Fibroblast of lung (primary cell): ENCODE data around the gene EGFL6. TPM values are rescaled to one million over a fixed set of nuclear protein-coding genes. Genes with fewer than 3 reads are reported as not detected.

Experiments used
- DNase-seq, 2 donors: peaks; one replicate each; pipeline versions ENCODE4 v3.0.0 to v3.0.0-alpha.2; 2010; ENCODE audit warnings: low read depth in 2 of 2
- H2AFZ ChIP-seq: 2 replicates; pipeline ENCODE4 v1.5.1; 2012; ENCODE audit warnings: low read length, control low read depth, inconsistent platforms
- H3K27ac ChIP-seq: 2 replicates; pipeline ENCODE4 v1.5.1; 2011; ENCODE audit warnings: low read length, control low read depth; ENCODE audit not compliant: insufficient read depth
- H3K27me3 ChIP-seq: 2 replicates; pipeline ENCODE4 v1.5.1; 2011; ENCODE audit warnings: mild to moderate bottlenecking, low read length; ENCODE audit not compliant: control insufficient read depth, insufficient read depth
- H3K36me3 ChIP-seq: 2 replicates; pipeline ENCODE4 v1.5.1; 2011; ENCODE audit warnings: low read length; ENCODE audit not compliant: control insufficient read depth, insufficient read depth
- H3K4me1 ChIP-seq: 2 replicates; pipeline ENCODE4 v1.5.1; 2011; ENCODE audit warnings: low read length; ENCODE audit not compliant: control insufficient read depth, insufficient read depth; ENCODE audit errors: extremely low read depth
- H3K4me2 ChIP-seq: 2 replicates; pipeline ENCODE4 v1.5.1; 2011; ENCODE audit warnings: low read length, control low read depth; ENCODE audit not compliant: insufficient read depth; ENCODE audit errors: extremely low read depth
- H3K4me3 ChIP-seq, 4 experiments: fragments of 200-600 bp in 1 of 4; sonication (generic) in 1 of 4; replicated peaks in 1 of 4; 2 replicates each; pipeline ENCODE4 v1.5.1; 2011 to 2016; ENCODE audit warnings: low read length in 4 of 4, low read depth in 3 of 4, mild to moderate bottlenecking in 3 of 4, control low read depth in 2 of 4, inconsistent platforms in 1 of 4, mixed read lengths in 1 of 4; ENCODE audit not compliant: insufficient read depth in 1 of 4; ENCODE audit errors: control extremely low read depth in 1 of 4
- H3K79me2 ChIP-seq: 2 replicates; pipeline ENCODE4 v1.5.1; 2012; ENCODE audit warnings: mild to moderate bottlenecking, low read length, inconsistent platforms; ENCODE audit not compliant: control insufficient read depth, insufficient read depth
- H3K9ac ChIP-seq: 2 replicates; pipeline ENCODE4 v1.5.1; 2011; ENCODE audit warnings: mild to moderate bottlenecking, low read length, control low read depth; ENCODE audit not compliant: insufficient read depth
- H3K9me3 ChIP-seq: 2 replicates; pipeline ENCODE4 v1.5.1; 2012; ENCODE audit warnings: low read depth, low read length; ENCODE audit not compliant: control insufficient read depth, insufficient read depth
- H4K20me1 ChIP-seq: 2 replicates; pipeline ENCODE4 v1.5.1; 2011; ENCODE audit warnings: low read length; ENCODE audit not compliant: control insufficient read depth, insufficient read depth; ENCODE audit errors: extremely low read depth
- EZH2 ChIP-seq: IDR thresholded peaks from 2 replicates; pipeline ENCODE4 v1.5.1; 2012; ENCODE audit warnings: low read length, control low read depth, mild to moderate bottlenecking; ENCODE audit errors: missing control alignments
- polyA plus RNA-seq, 2 donors: library from polyadenylated mRNA; depleted of rRNA in 1 of 2; stranded (reverse) in 1 of 2; unstranded in 1 of 2; fragments of >200 nt; gene quantifications; 2 replicates each; pipeline ENCODE4 v1.2.1, GENCODE V29; 2011 to 2012; ENCODE audit warnings: missing spikeins in 1 of 2
- total RNA-seq: library from RNA; depleted of rRNA; stranded (reverse); fragments of >200 nt; gene quantifications from 2 replicates; pipeline ENCODE4 v1.2.1, GENCODE V29; 2014
- TF ChIP-seq, protein P1 (sequence below), 2 donors: IDR thresholded peaks in 1 of 2; conservative IDR thresholded peaks in 1 of 2; 1 replicate in 1 of 2; 2 replicates in 1 of 2; pipeline ENCODE4 v1.5.1; 2011 to 2012; ENCODE audit warnings: low read length in 2 of 2, control low read depth in 1 of 2, inconsistent platforms in 1 of 2, low read depth in 1 of 2, mild to moderate bottlenecking in 1 of 2

The EGFL6 gene
- total and polyA plus RNA-seq, 2 donors (not counting 1 experiment from before 2014, with no cell fraction given): 0.17 to 0.32 TPM

DNA sequence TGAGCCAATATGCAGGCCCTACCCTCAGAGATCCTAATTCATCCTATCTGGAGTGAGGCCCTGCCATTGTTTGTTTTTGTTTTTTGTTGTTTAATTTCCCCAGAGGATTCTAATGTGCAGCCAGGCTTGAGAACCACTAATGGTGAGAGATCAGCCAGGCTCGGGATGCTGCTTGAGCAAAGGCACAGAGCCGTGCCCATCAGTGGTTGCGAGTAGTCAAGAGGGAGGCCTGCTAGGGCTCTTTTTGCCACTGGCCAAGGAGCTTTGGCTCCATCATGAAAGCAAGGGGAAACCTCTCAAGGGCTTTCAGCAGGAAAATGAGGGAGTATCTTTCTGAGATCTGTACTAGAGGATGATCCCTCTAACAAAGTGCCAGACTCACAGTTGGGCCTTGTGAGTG lies 86.3 kb downstream of the EGFL6 start:
- Histone ChIP-seq H3K9ac (no peak overlapping the region), H3K27me3 (no peaks in the 10 kb centered on the region), H3K27ac (no peak overlapping the region), H4K20me1 (no peaks in the 10 kb centered on the region), H3K36me3 (no peaks in the 10 kb centered on the region), H3K79me2 (no peaks in the 10 kb centered on the region), H3K4me1 (no peaks in the 10 kb centered on the region), H3K4me2 (no peak overlapping the region), H3K4me3 (no peak overlapping the region), H2AFZ (no peak overlapping the region), H3K9me3 (no peaks in the 10 kb centered on the region)
- DNase-seq: no peak
- TF ChIP-seq EZH2: no peak
- TF ChIP-seq, protein P1, sequence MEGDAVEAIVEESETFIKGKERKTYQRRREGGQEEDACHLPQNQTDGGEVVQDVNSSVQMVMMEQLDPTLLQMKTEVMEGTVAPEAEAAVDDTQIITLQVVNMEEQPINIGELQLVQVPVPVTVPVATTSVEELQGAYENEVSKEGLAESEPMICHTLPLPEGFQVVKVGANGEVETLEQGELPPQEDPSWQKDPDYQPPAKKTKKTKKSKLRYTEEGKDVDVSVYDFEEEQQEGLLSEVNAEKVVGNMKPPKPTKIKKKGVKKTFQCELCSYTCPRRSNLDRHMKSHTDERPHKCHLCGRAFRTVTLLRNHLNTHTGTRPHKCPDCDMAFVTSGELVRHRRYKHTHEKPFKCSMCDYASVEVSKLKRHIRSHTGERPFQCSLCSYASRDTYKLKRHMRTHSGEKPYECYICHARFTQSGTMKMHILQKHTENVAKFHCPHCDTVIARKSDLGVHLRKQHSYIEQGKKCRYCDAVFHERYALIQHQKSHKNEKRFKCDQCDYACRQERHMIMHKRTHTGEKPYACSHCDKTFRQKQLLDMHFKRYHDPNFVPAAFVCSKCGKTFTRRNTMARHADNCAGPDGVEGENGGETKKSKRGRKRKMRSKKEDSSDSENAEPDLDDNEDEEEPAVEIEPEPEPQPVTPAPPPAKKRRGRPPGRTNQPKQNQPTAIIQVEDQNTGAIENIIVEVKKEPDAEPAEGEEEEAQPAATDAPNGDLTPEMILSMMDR (conservative IDR thresholded peaks at IDR 0.05 in 1 of 2, IDR thresholded peaks at IDR 0.05 in 1 of 2; ENCODE audit: low read depth in 1 of 2, low read length in 2 of 2): no peak

DNA sequence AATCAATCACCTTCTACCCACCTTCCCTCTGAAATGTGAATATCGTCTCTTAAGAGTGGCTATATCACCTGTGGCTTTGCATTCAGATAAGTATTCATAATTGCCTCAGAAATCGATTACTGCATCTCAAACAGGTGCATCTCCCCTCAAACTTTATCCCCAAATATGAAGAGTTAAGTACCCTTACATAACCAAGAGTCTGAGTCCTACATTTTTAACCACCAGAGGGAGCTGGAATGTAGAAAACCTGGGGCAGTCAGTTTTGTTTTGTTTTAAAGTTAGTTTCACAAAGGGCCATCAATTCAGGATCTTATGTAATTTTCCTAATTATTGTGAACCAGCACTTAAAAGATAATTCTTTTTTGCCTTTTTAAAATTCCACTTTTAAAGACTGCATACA lies 89.2 kb downstream of the EGFL6 start:
- no peaks in the 10 kb centered on the region for H4K20me1 ChIP-seq
- no peaks in the 10 kb centered on the region for H3K27me3 ChIP-seq
- no peaks in the 10 kb centered on the region for H3K9me3 ChIP-seq
- no peak overlapping the region for H3K9ac ChIP-seq
- H2AFZ ChIP-seq: no peak overlapping the region
- H3K36me3 ChIP-seq: no peaks in the 10 kb centered on the region
- no peaks in the 10 kb centered on the region for H3K79me2 ChIP-seq
- H3K4me3 ChIP-seq: no peak overlapping the region
- peak; percentile 41 to 73 for DNase-seq
- H3K27ac ChIP-seq: no peak overlapping the region
- no peak for TF ChIP-seq EZH2
- TF ChIP-seq, protein P1 (conservative IDR thresholded peaks at IDR 0.05 in 1 of 2, IDR thresholded peaks at IDR 0.05 in 1 of 2; ENCODE audit: low read depth in 1 of 2, low read length in 2 of 2): peak; percentile 49 to 58
- H3K4me2 ChIP-seq: peak overlapping the region; percentile 23
- H3K4me1 ChIP-seq: no peaks in the 10 kb centered on the region

DNA sequence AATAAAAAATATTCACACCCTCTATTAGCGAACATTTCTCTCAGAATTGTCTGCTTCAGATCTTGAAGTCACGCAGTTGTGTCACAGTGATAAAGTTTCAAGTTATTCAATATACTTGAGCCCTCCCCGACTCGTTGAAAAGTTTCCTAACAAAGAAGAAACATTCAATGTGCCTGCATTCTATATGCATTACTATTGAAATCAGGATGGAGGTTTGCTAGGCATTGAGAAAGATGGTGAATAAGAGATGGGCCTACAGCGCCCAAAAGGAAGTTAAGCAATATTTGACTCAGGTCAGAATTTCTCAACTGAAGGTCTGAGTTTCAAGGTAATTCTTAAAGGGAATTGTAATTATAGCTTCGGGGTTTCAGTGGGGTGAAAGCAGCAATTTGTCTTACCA lies 89.7 kb downstream of the EGFL6 start:
- Histone ChIP-seq H3K4me1 (no peaks in the 10 kb centered on the region), H2AFZ (no peak overlapping the region), H3K27me3 (no peaks in the 10 kb centered on the region), H3K4me3 (no peak overlapping the region), H3K79me2 (no peaks in the 10 kb centered on the region), H3K27ac (peak overlapping the region; percentile 16), H3K9ac (no peak overlapping the region), H3K4me2 (peak overlapping the region; percentile 23), H4K20me1 (no peaks in the 10 kb centered on the region), H3K36me3 (no peaks in the 10 kb centered on the region), H3K9me3 (no peaks in the 10 kb centered on the region)
- TF ChIP-seq, protein P1 (conservative IDR thresholded peaks at IDR 0.05 in 1 of 2, IDR thresholded peaks at IDR 0.05 in 1 of 2; ENCODE audit: low read depth in 1 of 2, low read length in 2 of 2): no peak
- no peak for TF ChIP-seq EZH2
- DNase-seq: peak; percentile 33 to 71
